ENCODE results near the gene B3GALT6. TPM values are rescaled to one million over a fixed set of nuclear protein-coding genes. Genes with fewer than 3 reads are reported as not detected.

Gene B3GALT6
- total RNA-seq, 1 experiment from 2014 or later = 27.1 TPM

DNA sequence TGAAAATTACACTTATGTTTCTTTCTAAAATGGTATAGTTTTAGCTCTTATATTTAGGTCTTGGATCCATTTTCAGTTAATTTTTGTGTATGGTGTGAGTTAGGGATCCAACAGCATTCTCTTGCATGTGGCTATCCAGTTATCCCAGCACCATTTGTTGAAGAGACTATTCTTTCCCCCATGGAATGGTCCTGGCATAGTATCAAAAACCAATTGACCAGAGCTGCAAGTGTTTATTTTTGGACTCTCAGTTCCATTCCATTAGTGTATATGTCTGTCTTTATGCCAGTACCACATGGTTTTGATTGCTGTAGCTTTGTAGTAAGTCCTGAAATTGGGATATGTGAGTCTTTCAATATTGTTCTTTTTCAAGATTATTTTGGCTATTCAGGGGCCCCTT lies 44.1 kb upstream of the B3GALT6 start:
- no peaks in the 10 kb centered on the region for H3K27me3 ChIP-seq (ENCODE audit: insufficient read depth, low read length)
- no peaks in the 10 kb centered on the region for H3K79me1 ChIP-seq (ENCODE audit: insufficient read depth, low read depth, low read length, poor library complexity, severe bottlenecking)
- no peak overlapping the region for H3K56ac ChIP-seq (ENCODE audit: insufficient read length, low read depth, low read length)
- Mint-ChIP-seq H3K4me3 (no peak overlapping the region), H3K27me3 (ENCODE audit: low read depth) (peaks cover 23% of the 10 kb centered on the region), H3K27ac (no peak overlapping the region), H3K4me1 (no peaks in the 10 kb centered on the region), H3K36me3 (ENCODE audit: insufficient read depth in 1 of 3, low read depth in 3 of 3) (peaks cover 0 to 11% (median 7%) of the 10 kb centered on the region in 3 experiments; a peak in 6 of 7 replicates), H3K9me3 (peaks cover 22 to 25% of the 10 kb centered on the region in 2 experiments)
- H3K79me2 ChIP-seq (ENCODE audit: insufficient read depth, low read length) = no peaks in the 10 kb centered on the region
- no peak overlapping the region for H3K18ac ChIP-seq (ENCODE audit: insufficient read length, low read depth, low read length)
- no peak overlapping the region for H3K9ac ChIP-seq (ENCODE audit: extremely low read depth, insufficient read length, low read length)
- H2BK12ac ChIP-seq (ENCODE audit: insufficient read length, low read depth, low read length) = no peak overlapping the region
- no peak overlapping the region for H2AFZ ChIP-seq (ENCODE audit: low read length)
- H2BK120ac ChIP-seq (ENCODE audit: low read depth, low read length, poor library complexity, severe bottlenecking) = no peak overlapping the region
- no peak overlapping the region for H4K5ac ChIP-seq (ENCODE audit: insufficient read length, low read depth, low read length)
- TF ChIP-seq, protein P1, sequence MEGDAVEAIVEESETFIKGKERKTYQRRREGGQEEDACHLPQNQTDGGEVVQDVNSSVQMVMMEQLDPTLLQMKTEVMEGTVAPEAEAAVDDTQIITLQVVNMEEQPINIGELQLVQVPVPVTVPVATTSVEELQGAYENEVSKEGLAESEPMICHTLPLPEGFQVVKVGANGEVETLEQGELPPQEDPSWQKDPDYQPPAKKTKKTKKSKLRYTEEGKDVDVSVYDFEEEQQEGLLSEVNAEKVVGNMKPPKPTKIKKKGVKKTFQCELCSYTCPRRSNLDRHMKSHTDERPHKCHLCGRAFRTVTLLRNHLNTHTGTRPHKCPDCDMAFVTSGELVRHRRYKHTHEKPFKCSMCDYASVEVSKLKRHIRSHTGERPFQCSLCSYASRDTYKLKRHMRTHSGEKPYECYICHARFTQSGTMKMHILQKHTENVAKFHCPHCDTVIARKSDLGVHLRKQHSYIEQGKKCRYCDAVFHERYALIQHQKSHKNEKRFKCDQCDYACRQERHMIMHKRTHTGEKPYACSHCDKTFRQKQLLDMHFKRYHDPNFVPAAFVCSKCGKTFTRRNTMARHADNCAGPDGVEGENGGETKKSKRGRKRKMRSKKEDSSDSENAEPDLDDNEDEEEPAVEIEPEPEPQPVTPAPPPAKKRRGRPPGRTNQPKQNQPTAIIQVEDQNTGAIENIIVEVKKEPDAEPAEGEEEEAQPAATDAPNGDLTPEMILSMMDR (conservative IDR thresholded peaks at IDR 0.05) = no peak
- H2BK20ac ChIP-seq (ENCODE audit: low read depth, low read length, poor library complexity, severe bottlenecking) = no peak overlapping the region
- H3K14ac ChIP-seq (ENCODE audit: insufficient read depth, low read length) = no peak overlapping the region
- no peak overlapping the region for H3K23ac ChIP-seq (ENCODE audit: insufficient read length, low read depth, low read length)
- no peak for DNase-seq
- H3K27ac ChIP-seq (ENCODE audit: insufficient read length, low read depth, low read length) = no peak overlapping the region
- no peaks in the 10 kb centered on the region for H4K20me1 ChIP-seq (ENCODE audit: control insufficient read depth, insufficient read depth, insufficient read length)
- H3T11ph ChIP-seq (ENCODE audit: low read length) = no peak overlapping the region
- H3K4me2 ChIP-seq (ENCODE audit: insufficient read depth, insufficient read length, low read length) = no peak overlapping the region
- H2BK15ac ChIP-seq (ENCODE audit: low read depth, low read length) = no peak overlapping the region
- no peaks in the 10 kb centered on the region for H3K4me1 ChIP-seq (ENCODE audit: insufficient read depth, low read length)
- peaks cover 12% of the 10 kb centered on the region for H3K9me3 ChIP-seq (ENCODE audit: control insufficient read depth, low read depth, low read length)
- no peak overlapping the region for H4K8ac ChIP-seq (replicated peaks; ENCODE audit: insufficient read length, low read depth, low read length)
- H2BK5ac ChIP-seq (ENCODE audit: insufficient read length, low read length) = no peak overlapping the region
- H3K23me2 ChIP-seq (ENCODE audit: insufficient read length, low read depth, low read length, poor library complexity, severe bottlenecking) = no peaks in the 10 kb centered on the region
- H3K4ac ChIP-seq (ENCODE audit: low read depth, low read length) = no peak overlapping the region
- H4K91ac ChIP-seq (ENCODE audit: insufficient read length, low read depth, low read length) = no peak overlapping the region
- no peak overlapping the region for H2AK5ac ChIP-seq (ENCODE audit: insufficient read length, low read length)

Data from H9 (cell line).